MCF 10A (cell line): ENCODE results near the gene SLC16A4. TPM values are rescaled to one million over a fixed set of nuclear protein-coding genes. Genes with fewer than 3 reads are reported as not detected.

ENCODE experiments used
- BruUV-seq: library from RNA; stranded (reverse); fragments of 400-500 nt; replicated peaks from 2 replicates; lab custom pipeline; 2021; lab: Mats Ljungman, UMichigan
- CTCF ChIA-PET: fragments of 300-600 bp; sonication (Branson Sonifier 250); formaldehyde crosslinking; extraction: SDS; loops from one replicate; lab custom pipeline; 2021; ENCODE audit warnings: antibody characterized with exemption, inconsistent platforms; lab: Yijun Ruan, JAX
- POLR2A ChIA-PET: fragments of 300-600, 350-650 bp; sonication (Branson Sonifier 250); formaldehyde crosslinking; extraction: SDS; loops from one replicate; lab custom pipeline; 2020; ENCODE audit warnings: antibody characterized with exemption, inconsistent platforms; lab: Yijun Ruan, JAX
- DNase-seq: peaks from one replicate; pipeline ENCODE4 v3.0.0-alpha.2; 2018; ENCODE audit not compliant: unreplicated experiment
- H3K27ac Mint-ChIP-seq: one replicate; pipeline ENCODE4 v1.8.0; 2022; ENCODE audit warnings: mild to moderate bottlenecking, low read depth, mixed read lengths; ENCODE audit not compliant: unreplicated experiment
- H3K27me3 Mint-ChIP-seq: one replicate; pipeline ENCODE4 v1.8.0; 2022; ENCODE audit warnings: mixed read lengths; ENCODE audit not compliant: insufficient read depth, unreplicated experiment
- H3K36me3 Mint-ChIP-seq: one replicate; pipeline ENCODE4 v1.8.0; 2022; ENCODE audit warnings: mild to moderate bottlenecking, moderate library complexity, mixed read lengths; ENCODE audit not compliant: insufficient read depth, unreplicated experiment
- H3K4me1 Mint-ChIP-seq: one replicate; pipeline ENCODE4 v1.8.0; 2022; ENCODE audit warnings: mixed read lengths; ENCODE audit not compliant: insufficient read depth, unreplicated experiment
- H3K4me3 Mint-ChIP-seq: one replicate; pipeline ENCODE4 v1.8.0; 2022; ENCODE audit warnings: mild to moderate bottlenecking, moderate library complexity, mixed read lengths; ENCODE audit not compliant: unreplicated experiment
- H3K9me3 Mint-ChIP-seq: one replicate; pipeline ENCODE4 v1.8.0; 2022; ENCODE audit warnings: mixed read lengths; ENCODE audit not compliant: unreplicated experiment
- CTCF ChIP-seq: fragments of 200-600 bp; IDR thresholded peaks from one replicate; pipeline ENCODE4 v1.8.0; 2022; ENCODE audit warnings: antibody characterized with exemption, mild to moderate bottlenecking; ENCODE audit not compliant: unreplicated experiment
- intact Hi-C: fragments of 100-400 bp; cut with micrococcal nuclease; formaldehyde crosslinking; loops from 2 replicates; pipeline ENCODE4 v1.14.1; 2022
- total RNA-seq: library from RNA; stranded (reverse); gene quantifications from 2 replicates; pipeline ENCODE4 v1.2.3, GENCODE V29; 2022

Gene SLC16A4
- total RNA-seq, 1 experiment from 2014 or later: 9.8 TPM

- H3K4me3 Mint-ChIP-seq: no peak overlapping the region
Observed at GRCh38 chr1:110364221-110364620, 26.6 kb downstream of the SLC16A4 start.

GRCh38 chr1:110361856-110362255 lies 29.0 kb downstream of the SLC16A4 start:
- ChIA-PET POLR2A (interaction anchor here (4.2 kb wide), 1 partner anchor 22 kb away, joined by 27 read pairs; the partner anchor contains the start of gene RBM15), CTCF (interaction anchor here (0.6 to 2.1 kb wide), 4 partner anchors 11 to 159 kb away, joined by 3 to 9 read pairs (median 6); no protein-coding TSS in a partner anchor)
- intact Hi-C loops: no loop called here
- no peak for TF ChIP-seq CTCF
- no peak overlapping the region for H3K27ac Mint-ChIP-seq
- no peaks in the 10 kb centered on the region for H3K9me3 Mint-ChIP-seq
- H3K36me3 Mint-ChIP-seq: peaks cover 40% of the 10 kb centered on the region
- H3K4me3 Mint-ChIP-seq: no peak overlapping the region
- DNase-seq: no peak
- no TSS peak for BruUV-seq
- H3K4me1 Mint-ChIP-seq: no peaks in the 10 kb centered on the region
- H3K27me3 Mint-ChIP-seq: no peaks in the 10 kb centered on the region

More at GRCh38 chr1:110364221-110364620, 26.6 kb downstream of the SLC16A4 start:
- DNase-seq: no peak
- Mint-ChIP-seq H3K36me3 (peaks cover 44% of the 10 kb centered on the region), H3K27ac (no peak overlapping the region), H3K4me1 (no peaks in the 10 kb centered on the region), H3K9me3 (no peaks in the 10 kb centered on the region), H3K27me3 (no peaks in the 10 kb centered on the region)
- ChIA-PET CTCF (interaction anchor here (1.0 kb wide), 1 partner anchor 56 kb away, joined by 3 read pairs; no protein-coding TSS in a partner anchor), POLR2A (interaction anchor here (0.7 kb wide), 1 partner anchor 23 kb away, joined by 3 read pairs; no protein-coding TSS in a partner anchor)
- no peak for TF ChIP-seq CTCF
- intact Hi-C loops: no loop called here
- no TSS peak for BruUV-seq

- Mint-ChIP-seq H3K27ac (no peak overlapping the region), H3K4me1 (peaks cover 12% of the 10 kb centered on the region), H3K36me3 (peaks cover 35% of the 10 kb centered on the region), H3K9me3 (no peaks in the 10 kb centered on the region), H3K27me3 (no peaks in the 10 kb centered on the region), H3K4me3 (no peak overlapping the region)
- no peak for TF ChIP-seq CTCF
- DNase-seq: peak; percentile 37
- ChIA-PET CTCF (interaction anchor here (0.6 to 2.0 kb wide), 3 partner anchors 18 to 157 kb away, joined by 3 to 9 read pairs (median 5); no protein-coding TSS in a partner anchor), POLR2A (interaction anchor here (0.7 to 4.2 kb wide), 6 partner anchors 9 to 48 kb away, joined by 3 to 27 read pairs (median 6); partner anchors contain the start of gene RBM15)
- no TSS peak for BruUV-seq
- intact Hi-C loops: no loop called here
Observed at GRCh38 chr1:110360431-110360830, 30.4 kb downstream of the SLC16A4 start.

- peak; percentile 47 for DNase-seq
Observed at GRCh38 chr1:110356379-110356778, 34.4 kb downstream of the SLC16A4 start.

More at GRCh38 chr1:110356379-110356778, 34.4 kb downstream of the SLC16A4 start:
- BruUV-seq: no TSS peak
- H3K27me3 Mint-ChIP-seq: no peaks in the 10 kb centered on the region
- H3K9me3 Mint-ChIP-seq: no peaks in the 10 kb centered on the region
- POLR2A ChIA-PET: interaction anchor here (0.7 to 2.3 kb wide), 7 partner anchors 10 to 77 kb away, joined by 3 to 26 read pairs (median 4); partner anchors contain the start of gene RBM15
- H3K36me3 Mint-ChIP-seq: peaks cover 12% of the 10 kb centered on the region
- H3K4me3 Mint-ChIP-seq: no peak overlapping the region
- CTCF ChIA-PET: interaction anchor here (0.6 to 1.2 kb wide), 3 partner anchors 10 to 370 kb away, joined by 3 to 5 read pairs (median 3); no protein-coding TSS in a partner anchor
- no peak overlapping the region for H3K27ac Mint-ChIP-seq
- TF ChIP-seq CTCF: no peak
- peaks cover 16% of the 10 kb centered on the region for H3K4me1 Mint-ChIP-seq
- intact Hi-C loops: no loop called here
